Renal pelvis (tissue), 4 donors: ENCODE measurements around the gene KIF4A. TPM values are rescaled to one million over a fixed set of nuclear protein-coding genes. Genes with fewer than 3 reads are reported as not detected.

Source experiments
- DNase-seq: peaks from one replicate; pipeline ENCODE4 v3.0.0-alpha.2; 2013
- polyA plus RNA-seq, 3 donors: library from polyadenylated mRNA; unstranded; fragments of 120-200 nt; gene quantifications; one replicate each; pipeline ENCODE4 v1.2.1, GENCODE V29; 2013; ENCODE audit not compliant: insufficient read length in 3 of 3

KIF4A gene
- polyA plus RNA-seq, 3 donors, result 17.0 to 20.6 (median 17.7) TPM

GRCh38 chrX:70436343-70436742 lies 146.4 kb downstream of the KIF4A start:
- no peak for DNase-seq

GRCh38 chrX:70437011-70437410 lies 147.1 kb downstream of the KIF4A start:
- DNase-seq, result no peak

GRCh38 chrX:70437921-70438665 lies 148.2 kb downstream of the KIF4A start:
- DNase-seq, result no peak

- DNase-seq, result no peak
Observed at GRCh38 chrX:70439016-70439415, 149.1 kb downstream of the KIF4A start.

GRCh38 chrX:70442224-70442623 lies 152.3 kb downstream of the KIF4A start:
- no peak for DNase-seq

GRCh38 chrX:70444326-70444945 lies 154.5 kb downstream of the KIF4A start, which contains the start of gene DLG3:
Gene DLG3, plus strand, starts transcription at chrX:70444835. Its CDS starts 367 bp downstream, at chrX:70445202.
- no peak for DNase-seq

- DNase-seq, result no peak
Observed at GRCh38 chrX:70444946-70445656, 155.2 kb downstream of the KIF4A start.

GRCh38 chrX:70445951-70446350 lies 156.0 kb downstream of the KIF4A start:
- no peak for DNase-seq

GRCh38 chrX:70446380-70447350 lies 156.8 kb downstream of the KIF4A start:
- no peak for DNase-seq

- no peak for DNase-seq
Observed at GRCh38 chrX:70449457-70449966, 159.6 kb downstream of the KIF4A start.

- DNase-seq, result no peak
Observed at GRCh38 chrX:70452143-70452733, 162.3 kb downstream of the KIF4A start.

- DNase-seq, result no peak
Observed at GRCh38 chrX:70453024-70453618, 163.2 kb downstream of the KIF4A start.

GRCh38 chrX:70454441-70455365 lies 164.8 kb downstream of the KIF4A start:
- DNase-seq, result peak; percentile 85

- no peak for DNase-seq
Observed at GRCh38 chrX:70455366-70456202, 165.7 kb downstream of the KIF4A start.

GRCh38 chrX:70456256-70456655 lies 166.4 kb downstream of the KIF4A start:
- no peak for DNase-seq

- no peak for DNase-seq
Observed at GRCh38 chrX:70461026-70461425, 171.1 kb downstream of the KIF4A start.

GRCh38 chrX:70464051-70464450 lies 174.1 kb downstream of the KIF4A start:
- no peak for DNase-seq

GRCh38 chrX:70466968-70467367 lies 177.1 kb downstream of the KIF4A start:
- no peak for DNase-seq
